H1 (cell line): ENCODE data around the gene CDYL. TPM values are rescaled to one million over a fixed set of nuclear protein-coding genes. Genes with fewer than 3 reads are reported as not detected.

Experiments used
- JUND ChIP-seq: IDR thresholded peaks from 2 replicates; pipeline ENCODE4 v1.6.1; 2011; ENCODE audit warnings: mild to moderate bottlenecking, improper control_type of control experiment, low read length
- RXRA ChIP-seq: IDR thresholded peaks from 2 replicates; pipeline ENCODE4 v1.6.1; 2011; ENCODE audit warnings: low read depth, mild to moderate bottlenecking, low read length, moderate library complexity; ENCODE audit not compliant: insufficient read depth
- polyA plus RNA-seq, 7 experiments: library from polyadenylated mRNA; depleted of rRNA in 3 of 7; stranded (reverse) in 5 of 7; unstranded in 2 of 7; fragments of >200 nt in 5 of 7; fragments of 200-250 nt in 2 of 7; gene quantifications; 1 replicate in 5 of 7; 2 replicates in 1 of 7; 4 replicates in 1 of 7; pipeline versions ENCODE4 v1.2.1 to v1.2.3, GENCODE V29; 2011 to 2013; ENCODE audit warnings: missing spikeins in 2 of 7, mixed read lengths in 2 of 7
- total RNA-seq: library from RNA; stranded (reverse); fragmentation: NEBNext Ultra II Directional; extraction: Animal tissue kit (Norgen Biotek cat#: 25700); gene quantifications from 2 replicates; pipeline ENCODE4 v1.2.1, GENCODE V29; 2021
- TF ChIP-seq, protein P1 (sequence below), 3 experiments: IDR thresholded peaks; 1 replicate in 2 of 3; 2 replicates in 1 of 3; pipeline versions ENCODE4 v1.5.1 to v1.6.1; 2011; ENCODE audit warnings: low read length in 3 of 3, mild to moderate bottlenecking in 3 of 3, inconsistent platforms in 2 of 3, low read depth in 1 of 3, moderate library complexity in 1 of 3; ENCODE audit not compliant: insufficient read depth in 1 of 3; ENCODE audit errors: control extremely low read depth in 1 of 3

The CDYL gene
- total and polyA plus RNA-seq, 2 of the 8 experiments (the other 6 are each of a cell fraction or from before 2014, with no cell fraction given) = 56.4 to 119 TPM

DNA sequence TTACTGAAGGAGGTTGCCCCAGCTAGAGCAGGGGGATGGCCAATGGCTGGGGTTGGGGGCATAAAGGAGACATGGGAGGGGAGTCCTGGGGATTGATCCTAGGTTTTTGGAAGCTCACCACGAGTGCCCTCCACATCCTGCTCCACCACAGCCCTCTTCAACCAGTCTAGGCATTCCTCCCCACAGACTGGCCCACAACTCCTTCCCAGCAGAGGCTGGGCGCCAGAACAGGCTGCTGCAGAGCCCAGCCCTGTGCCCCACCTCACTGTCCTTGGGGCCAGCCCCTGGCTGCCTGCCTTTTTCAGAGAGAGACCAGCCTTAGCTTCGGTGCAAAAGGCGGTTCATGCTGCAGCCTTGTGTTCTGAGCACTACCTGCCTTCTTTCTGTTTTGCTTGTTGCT is 211.2 kb downstream of the CDYL start (continued):
- TF ChIP-seq RXRA (no peak), JUND (no peak)
- TF ChIP-seq, protein P1, sequence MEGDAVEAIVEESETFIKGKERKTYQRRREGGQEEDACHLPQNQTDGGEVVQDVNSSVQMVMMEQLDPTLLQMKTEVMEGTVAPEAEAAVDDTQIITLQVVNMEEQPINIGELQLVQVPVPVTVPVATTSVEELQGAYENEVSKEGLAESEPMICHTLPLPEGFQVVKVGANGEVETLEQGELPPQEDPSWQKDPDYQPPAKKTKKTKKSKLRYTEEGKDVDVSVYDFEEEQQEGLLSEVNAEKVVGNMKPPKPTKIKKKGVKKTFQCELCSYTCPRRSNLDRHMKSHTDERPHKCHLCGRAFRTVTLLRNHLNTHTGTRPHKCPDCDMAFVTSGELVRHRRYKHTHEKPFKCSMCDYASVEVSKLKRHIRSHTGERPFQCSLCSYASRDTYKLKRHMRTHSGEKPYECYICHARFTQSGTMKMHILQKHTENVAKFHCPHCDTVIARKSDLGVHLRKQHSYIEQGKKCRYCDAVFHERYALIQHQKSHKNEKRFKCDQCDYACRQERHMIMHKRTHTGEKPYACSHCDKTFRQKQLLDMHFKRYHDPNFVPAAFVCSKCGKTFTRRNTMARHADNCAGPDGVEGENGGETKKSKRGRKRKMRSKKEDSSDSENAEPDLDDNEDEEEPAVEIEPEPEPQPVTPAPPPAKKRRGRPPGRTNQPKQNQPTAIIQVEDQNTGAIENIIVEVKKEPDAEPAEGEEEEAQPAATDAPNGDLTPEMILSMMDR (IDR thresholded peaks at IDR 0.05; ENCODE audit: control extremely low read depth in 1 of 3, insufficient read depth in 1 of 3, low read depth in 1 of 3, low read length in 3 of 3) = no peak
